ENCODE data around the gene PFKFB1. TPM values are rescaled to one million over a fixed set of nuclear protein-coding genes. Genes with fewer than 3 reads are reported as not detected.

The PFKFB1 gene
- polyA plus RNA-seq, 1 donor (not counting 4 experiments of a cell fraction or from before 2014, with no cell fraction given): 0.33 TPM

DNA sequence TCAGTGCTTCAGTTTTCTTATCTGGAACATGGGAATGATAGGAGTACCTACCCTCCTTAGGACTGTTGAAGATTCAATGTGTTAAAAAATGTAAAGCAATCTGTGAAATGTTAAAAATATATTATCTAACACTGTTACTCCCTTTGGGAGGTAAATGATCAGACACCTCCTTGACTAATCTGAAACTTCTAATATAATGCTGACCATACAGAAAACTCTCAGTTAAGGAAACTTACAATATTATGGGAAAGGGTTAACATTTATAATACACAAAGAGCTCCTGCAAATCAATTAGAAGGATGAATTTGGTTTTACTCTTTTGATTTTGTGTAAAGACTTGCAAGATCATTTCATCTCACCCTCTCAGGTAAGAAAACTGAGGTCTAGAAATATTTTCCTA lies 1.6 kb upstream of the PFKFB1 start:
- Histone ChIP-seq H3K9me1 (ENCODE audit: control insufficient read depth, extremely low read depth, insufficient read depth, low read length) (no peaks in the 10 kb centered on the region), H3K4me1 (ENCODE audit: control insufficient read depth, extremely low read depth, insufficient read depth, low read length) (peaks cover 2% of the 10 kb centered on the region), H3K4me3 (ENCODE audit: control insufficient read depth in 2 of 3, extremely low read depth in 1 of 3, insufficient read depth in 2 of 3, low read depth in 1 of 3, low read length in 3 of 3) (no peak overlapping the region), H3K79me2 (ENCODE audit: control insufficient read depth, insufficient read depth, low read length) (peaks cover 4% of the 10 kb centered on the region), H3K4me2 (ENCODE audit: control insufficient read depth, extremely low read depth, insufficient read depth, low read depth, low read length) (no peak overlapping the region), H3K27me3 (ENCODE audit: control insufficient read depth, extremely low read depth, insufficient read depth, low read length) (no peaks in the 10 kb centered on the region), H3K9ac (ENCODE audit: control insufficient read depth, extremely low read depth, insufficient read depth, low read length) (no peak overlapping the region), H4K20me1 (ENCODE audit: control insufficient read depth, extremely low read depth, insufficient read depth, low read length) (no peaks in the 10 kb centered on the region), H3K27ac (ENCODE audit: control insufficient read depth, insufficient read depth, low read length) (no peak overlapping the region), H3K36me3 (ENCODE audit: control insufficient read depth in 2 of 2, extremely low read depth in 1 of 2, insufficient read depth in 2 of 2, low read length in 2 of 2) (no peaks in the 10 kb centered on the region), H3K9me3 (ENCODE audit: control insufficient read depth, low read depth, low read length) (no peaks in the 10 kb centered on the region), H2AFZ (ENCODE audit: control insufficient read depth, low read length) (no peak overlapping the region)
- dilution Hi-C loops (cut with MboI; ENCODE audit: extremely low pct_ligation_motif_present, low sequenced_read_pairs): no loop called here
- TF ChIP-seq EZH2 (IDR thresholded peaks at IDR 0.05; ENCODE audit: low read length): no peak
- TF ChIP-seq, protein P1, sequence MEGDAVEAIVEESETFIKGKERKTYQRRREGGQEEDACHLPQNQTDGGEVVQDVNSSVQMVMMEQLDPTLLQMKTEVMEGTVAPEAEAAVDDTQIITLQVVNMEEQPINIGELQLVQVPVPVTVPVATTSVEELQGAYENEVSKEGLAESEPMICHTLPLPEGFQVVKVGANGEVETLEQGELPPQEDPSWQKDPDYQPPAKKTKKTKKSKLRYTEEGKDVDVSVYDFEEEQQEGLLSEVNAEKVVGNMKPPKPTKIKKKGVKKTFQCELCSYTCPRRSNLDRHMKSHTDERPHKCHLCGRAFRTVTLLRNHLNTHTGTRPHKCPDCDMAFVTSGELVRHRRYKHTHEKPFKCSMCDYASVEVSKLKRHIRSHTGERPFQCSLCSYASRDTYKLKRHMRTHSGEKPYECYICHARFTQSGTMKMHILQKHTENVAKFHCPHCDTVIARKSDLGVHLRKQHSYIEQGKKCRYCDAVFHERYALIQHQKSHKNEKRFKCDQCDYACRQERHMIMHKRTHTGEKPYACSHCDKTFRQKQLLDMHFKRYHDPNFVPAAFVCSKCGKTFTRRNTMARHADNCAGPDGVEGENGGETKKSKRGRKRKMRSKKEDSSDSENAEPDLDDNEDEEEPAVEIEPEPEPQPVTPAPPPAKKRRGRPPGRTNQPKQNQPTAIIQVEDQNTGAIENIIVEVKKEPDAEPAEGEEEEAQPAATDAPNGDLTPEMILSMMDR (optimal IDR thresholded peaks at IDR 0.05 in 1 of 3, IDR thresholded peaks at IDR 0.05 in 1 of 3, conservative IDR thresholded peaks at IDR 0.05 in 1 of 3; ENCODE audit: extremely low read depth in 1 of 3, insufficient read depth in 2 of 3, low read length in 3 of 3): no peak
- no peak for FAIRE-seq
- DNase-seq (ENCODE audit: low read depth, low spot score): no peak

DNA sequence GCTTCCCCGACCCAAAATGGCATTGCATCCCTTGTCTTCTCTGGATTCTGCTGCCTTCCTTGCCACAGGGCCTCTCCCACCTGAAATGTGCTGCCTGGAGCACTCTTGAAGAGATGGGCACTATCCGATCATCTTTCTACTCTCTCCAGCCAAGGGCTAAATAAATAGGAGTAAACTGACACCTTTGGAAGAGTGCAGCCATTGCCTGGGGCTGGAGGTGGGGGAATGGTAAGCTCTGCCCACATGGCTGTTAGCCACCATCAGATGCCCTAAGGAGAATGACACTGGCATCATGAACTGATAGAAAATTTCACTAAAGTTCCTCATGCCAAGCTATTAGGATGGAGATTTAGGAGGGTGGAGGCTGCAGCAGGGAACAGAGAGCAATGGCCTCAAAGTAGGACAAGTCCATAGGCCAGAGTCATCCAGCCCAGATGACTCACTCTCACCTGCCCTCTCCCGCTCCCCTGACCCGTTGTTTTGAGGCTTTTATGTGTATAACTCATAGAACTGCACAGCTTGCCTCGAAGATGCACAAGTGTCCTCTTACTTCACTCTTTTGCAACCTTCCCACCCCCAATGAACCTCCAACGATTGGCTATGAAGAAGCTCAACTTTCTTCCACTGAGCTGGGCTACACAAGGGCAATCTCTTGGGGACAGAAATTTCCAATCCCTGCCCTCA lies 822 bp upstream of the PFKFB1 start:
- dilution Hi-C loops (cut with MboI; ENCODE audit: extremely low pct_ligation_motif_present, low sequenced_read_pairs): no loop called here
- Histone ChIP-seq H3K36me3 (ENCODE audit: control insufficient read depth in 2 of 2, extremely low read depth in 1 of 2, insufficient read depth in 2 of 2, low read length in 2 of 2) (no peaks in the 10 kb centered on the region), H3K4me2 (ENCODE audit: control insufficient read depth, extremely low read depth, insufficient read depth, low read depth, low read length) (no peak overlapping the region), H3K27ac (ENCODE audit: control insufficient read depth, insufficient read depth, low read length) (no peak overlapping the region), H3K4me1 (ENCODE audit: control insufficient read depth, extremely low read depth, insufficient read depth, low read length) (peaks cover 2% of the 10 kb centered on the region), H2AFZ (ENCODE audit: control insufficient read depth, low read length) (no peak overlapping the region), H4K20me1 (ENCODE audit: control insufficient read depth, extremely low read depth, insufficient read depth, low read length) (no peaks in the 10 kb centered on the region), H3K4me3 (ENCODE audit: control insufficient read depth in 2 of 3, extremely low read depth in 1 of 3, insufficient read depth in 2 of 3, low read depth in 1 of 3, low read length in 3 of 3) (no peak overlapping the region), H3K9me1 (ENCODE audit: control insufficient read depth, extremely low read depth, insufficient read depth, low read length) (no peaks in the 10 kb centered on the region), H3K9ac (ENCODE audit: control insufficient read depth, extremely low read depth, insufficient read depth, low read length) (no peak overlapping the region), H3K27me3 (ENCODE audit: control insufficient read depth, extremely low read depth, insufficient read depth, low read length) (no peaks in the 10 kb centered on the region), H3K79me2 (ENCODE audit: control insufficient read depth, insufficient read depth, low read length) (no peaks in the 10 kb centered on the region), H3K9me3 (ENCODE audit: control insufficient read depth, low read depth, low read length) (no peaks in the 10 kb centered on the region)
- TF ChIP-seq, protein P1 (optimal IDR thresholded peaks at IDR 0.05 in 1 of 3, IDR thresholded peaks at IDR 0.05 in 1 of 3, conservative IDR thresholded peaks at IDR 0.05 in 1 of 3; ENCODE audit: extremely low read depth in 1 of 3, insufficient read depth in 2 of 3, low read length in 3 of 3): no peak
- no peak for TF ChIP-seq EZH2 (IDR thresholded peaks at IDR 0.05; ENCODE audit: low read length)
- FAIRE-seq (no peak), DNase-seq (ENCODE audit: low read depth, low spot score) (no peak)
